H1 (cell line): ENCODE measurements around the gene FBXW8. TPM values are rescaled to one million over a fixed set of nuclear protein-coding genes. Genes with fewer than 3 reads are reported as not detected.

Experiments
- CTCF ChIA-PET: fragments of 300-600 bp; sonication (Branson Sonifier 250); formaldehyde crosslinking; loops from one replicate; lab custom pipeline; 2021; ENCODE audit not compliant: partially characterized antibody; lab: Charles Lee
- POLR2A ChIA-PET: fragments of 300-600 bp; sonication (Branson Sonifier 250); formaldehyde crosslinking; loops from one replicate; lab custom pipeline; 2021; ENCODE audit warnings: inconsistent platforms; ENCODE audit not compliant: partially characterized antibody; lab: Charles Lee
- DNase-seq, 2 experiments: peaks; one replicate each; pipeline versions ENCODE4 v3.0.0 to v3.0.0-alpha.2; 2010 to 2022; ENCODE audit warnings: low spot score in 2 of 2, low read depth in 1 of 2, mixed read lengths in 1 of 2
- FAIRE-seq: peaks from 2 replicates; lab custom pipeline; 2011; peaks lifted over from hg19 to GRCh38; lab: Jason Lieb, UNC
- H2AFZ ChIP-seq: 2 replicates; pipeline ENCODE4 v1.8.1; 2012; ENCODE audit warnings: low read length, inconsistent platforms
- H2AK5ac ChIP-seq: 2 replicates; pipeline ENCODE4 v1.6.1; 2013; ENCODE audit warnings: low read depth, low read length
- H2BK120ac ChIP-seq: replicated peaks from 2 replicates; pipeline ENCODE3; 2013; ENCODE audit warnings: low read depth, low read length, inconsistent platforms
- H2BK12ac ChIP-seq: 2 replicates; pipeline ENCODE4 v1.6.1; 2013; ENCODE audit warnings: low read depth, low read length
- H2BK15ac ChIP-seq: 2 replicates; pipeline ENCODE4 v1.6.1; 2013; ENCODE audit warnings: low read length
- H2BK20ac ChIP-seq: 2 replicates; pipeline ENCODE4 v1.6.1; 2013; ENCODE audit warnings: low read length
- H2BK5ac ChIP-seq: 2 replicates; pipeline ENCODE4 v1.6.1; 2013; ENCODE audit warnings: low read depth, low read length
- H3K14ac ChIP-seq: 2 replicates; pipeline ENCODE4 v1.6.1; 2013; ENCODE audit warnings: inconsistent platforms; ENCODE audit not compliant: insufficient read length
- H3K18ac ChIP-seq: 2 replicates; pipeline ENCODE4 v1.6.1; 2013; ENCODE audit warnings: low read length; ENCODE audit errors: extremely low read depth
- H3K23ac ChIP-seq: 2 replicates; pipeline ENCODE4 v1.6.1; 2013; ENCODE audit warnings: inconsistent platforms; ENCODE audit not compliant: insufficient read length
- H3K23me2 ChIP-seq: 2 replicates; pipeline ENCODE4 v1.6.1; 2013; ENCODE audit warnings: low read depth, low read length
- H3K27ac ChIP-seq: 2 replicates; pipeline ENCODE4 v1.6.1; 2011; ENCODE audit warnings: low read depth, low read length, inconsistent platforms
- H3K27me3 ChIP-seq, 4 experiments: replicated peaks in 1 of 4; 1 replicate in 1 of 4; 2 replicates in 3 of 4; pipeline versions ENCODE4 v1.6.1 to v1.8.1; 2011 to 2013; ENCODE audit warnings: low read length in 3 of 4, mild to moderate bottlenecking in 3 of 4, inconsistent platforms in 2 of 4, mixed read lengths in 2 of 4, moderate library complexity in 1 of 4; ENCODE audit not compliant: control insufficient read depth in 3 of 4, insufficient read depth in 3 of 4; ENCODE audit errors: extremely low read depth in 1 of 4
- H3K36me3 ChIP-seq, 4 experiments: 2 replicates each; pipeline versions ENCODE4 v1.6.1 to v1.8.1; 2011 to 2013; ENCODE audit warnings: mild to moderate bottlenecking in 4 of 4, low read length in 3 of 4, moderate library complexity in 2 of 4, control low read depth in 1 of 4, inconsistent platforms in 1 of 4; ENCODE audit not compliant: insufficient read depth in 4 of 4, control insufficient read depth in 2 of 4
- H3K4ac ChIP-seq: replicated peaks from 2 replicates; pipeline ENCODE3; 2013; ENCODE audit warnings: low read length, low read depth, mixed read lengths, inconsistent platforms; ENCODE audit not compliant: insufficient read length
- H3K4me1 ChIP-seq, 4 experiments: replicated peaks in 1 of 4; 1 replicate in 1 of 4; 2 replicates in 3 of 4; pipeline versions ENCODE4 v1.6.1 to v1.8.1; 2011 to 2013; ENCODE audit warnings: low read length in 3 of 4, inconsistent platforms in 2 of 4, mixed read lengths in 1 of 4; ENCODE audit not compliant: insufficient read depth in 4 of 4, control insufficient read depth in 3 of 4
- H3K4me2 ChIP-seq, 2 experiments: 2 replicates each; pipeline versions ENCODE4 v1.6.1 to v1.8.1; 2011 to 2013; ENCODE audit warnings: low read depth in 2 of 2, low read length in 2 of 2, control low read depth in 1 of 2, inconsistent platforms in 1 of 2, mild to moderate bottlenecking in 1 of 2; ENCODE audit not compliant: insufficient read depth in 1 of 2
- H3K4me3 ChIP-seq, 4 experiments: fragments of 200-600, 300-600 bp in 1 of 4; sonication (generic), shearing (Covaris generic), sonication (Bioruptor Twin) in 1 of 4; 2 replicates each; pipeline versions ENCODE4 v1.5.1 to v1.8.1; 2011 to 2016; ENCODE audit warnings: low read length in 4 of 4, low read depth in 3 of 4, control low read depth in 2 of 4, inconsistent platforms in 2 of 4, mild to moderate bottlenecking in 2 of 4, mixed read lengths in 1 of 4, moderate library complexity in 1 of 4; ENCODE audit not compliant: insufficient read depth in 2 of 4; ENCODE audit errors: extremely low read depth in 1 of 4
- H3K56ac ChIP-seq: replicated peaks from 2 replicates; pipeline ENCODE3; 2013; ENCODE audit warnings: low read depth, mild to moderate bottlenecking, mixed read lengths, low read length, inconsistent platforms; ENCODE audit not compliant: insufficient read length
- H3K79me1 ChIP-seq: 2 replicates; pipeline ENCODE4 v1.6.1; 2013; ENCODE audit warnings: low read depth, low read length, control low read depth
- H3K79me2 ChIP-seq, 2 experiments: 2 replicates each; pipeline versions ENCODE4 v1.6.1 to v1.8.1; 2012 to 2013; ENCODE audit warnings: low read length in 2 of 2, mild to moderate bottlenecking in 2 of 2, inconsistent platforms in 1 of 2; ENCODE audit not compliant: insufficient read depth in 2 of 2, control insufficient read depth in 1 of 2
- H3K9ac ChIP-seq, 4 experiments: replicated peaks in 1 of 4; 1 replicate in 1 of 4; 2 replicates in 3 of 4; pipeline versions ENCODE4 v1.6.1 to v1.8.1; 2011 to 2013; ENCODE audit warnings: low read depth in 3 of 4, low read length in 3 of 4, control low read depth in 2 of 4, mild to moderate bottlenecking in 2 of 4, moderate library complexity in 2 of 4, inconsistent platforms in 1 of 4; ENCODE audit errors: extremely low read depth in 1 of 4
- H3K9me3 ChIP-seq, 2 experiments: 2 replicates each; pipeline versions ENCODE4 v1.6.1 to v1.8.1; 2012 to 2013; ENCODE audit warnings: mild to moderate bottlenecking in 2 of 2, moderate library complexity in 2 of 2, control low read depth in 1 of 2, inconsistent platforms in 1 of 2, low read depth in 1 of 2, low read length in 1 of 2, mixed read lengths in 1 of 2; ENCODE audit not compliant: insufficient read depth in 2 of 2
- H4K20me1 ChIP-seq, 2 experiments: replicated peaks in 1 of 2; 2 replicates each; pipeline versions ENCODE3 to v1.8.1; 2011 to 2013; ENCODE audit warnings: inconsistent platforms in 2 of 2, low read length in 2 of 2, mild to moderate bottlenecking in 1 of 2; ENCODE audit not compliant: insufficient read depth in 2 of 2, control insufficient read depth in 1 of 2
- H4K5ac ChIP-seq: 2 replicates; pipeline ENCODE4 v1.6.1; 2013; ENCODE audit warnings: low read length, low read depth, mixed read lengths, inconsistent platforms; ENCODE audit not compliant: insufficient read length
- H4K8ac ChIP-seq: 2 replicates; pipeline ENCODE4 v1.8.0; 2013; ENCODE audit warnings: mild to moderate bottlenecking, moderate library complexity, low read length, inconsistent platforms; ENCODE audit not compliant: insufficient read depth; ENCODE audit errors: extremely low read depth
- H4K91ac ChIP-seq: replicated peaks from 2 replicates; pipeline ENCODE3; 2013; ENCODE audit warnings: low read length, mixed read lengths, inconsistent platforms; ENCODE audit not compliant: insufficient read length
- KDM5A ChIP-seq: fragments of 200-600 bp; IDR thresholded peaks from 2 replicates; pipeline ENCODE4 v1.7.1; 2012; ENCODE audit warnings: mild to moderate bottlenecking, low read length, inconsistent platforms, mixed read lengths
- WGBS, 2 experiments: shearing (Covaris generic) in 1 of 2; methylation state at CpG; one replicate each; pipeline versions ENCODE4 v1.1.6 to v1.1.7; 2013 to 2015; ENCODE audit warnings: low lambda C conversion rate in 2 of 2, mixed read lengths in 2 of 2, inconsistent platforms in 1 of 2, low coverage in 1 of 2, missing lambda C conversion rate in 1 of 2; ENCODE audit not compliant: insufficient replicate concordance in 2 of 2, insufficient coverage in 1 of 2, insufficient read length in 1 of 2; ENCODE audit errors: extremely low coverage in 1 of 2, missing lambda C conversion rate in 1 of 2; 5-methylcytosine and 5-hydroxymethylcytosine counted together
- polyA plus RNA-seq, 7 experiments: library from polyadenylated mRNA; depleted of rRNA in 3 of 7; stranded (reverse) in 5 of 7; unstranded in 2 of 7; fragments of >200 nt in 5 of 7; fragments of 200-250 nt in 2 of 7; gene quantifications; 1 replicate in 5 of 7; 2 replicates in 1 of 7; 4 replicates in 1 of 7; pipeline versions ENCODE4 v1.2.1 to v1.2.3, GENCODE V29; 2011 to 2013; ENCODE audit warnings: missing spikeins in 2 of 7, mixed read lengths in 2 of 7
- total RNA-seq: library from RNA; stranded (reverse); fragmentation: NEBNext Ultra II Directional; extraction: Animal tissue kit (Norgen Biotek cat#: 25700); gene quantifications from 2 replicates; pipeline ENCODE4 v1.2.1, GENCODE V29; 2021

FBXW8 gene
- total and polyA plus RNA-seq, 2 of the 8 experiments (the other 6 are each of a cell fraction or from before 2014, with no cell fraction given) = 15.8 to 16.0 TPM

GRCh38 chr12:116861320-116861719, 49.4 kb upstream of the FBXW8 start:
- H2AFZ ChIP-seq = no peak overlapping the region
- H2BK5ac ChIP-seq = no peak overlapping the region
- no peak overlapping the region for H2BK20ac ChIP-seq
- no peak overlapping the region for H3K4me2 ChIP-seq
- DNase-seq (no peak), FAIRE-seq (no peak)
- ChIA-PET CTCF (interaction anchor here (1.0 to 1.2 kb wide), 2 partner anchors 11 to 257 kb away, joined by 3 to 9 read pairs; no protein-coding TSS in a partner anchor), POLR2A (no interaction called here)
- no peak overlapping the region for H3K4ac ChIP-seq
- no peak overlapping the region for H2BK120ac ChIP-seq
- no peak overlapping the region for H3K14ac ChIP-seq
- no peak overlapping the region for H4K5ac ChIP-seq
- H4K91ac ChIP-seq = no peak overlapping the region
- H2BK12ac ChIP-seq = no peak overlapping the region
- no peaks in the 10 kb centered on the region for H3K27me3 ChIP-seq
- WGBS, 2 experiments = 79% methylated on average over 12 of the region's 12 CpGs; no CpG with 5 or more reads in 1 of the 2 experiments
- H2BK15ac ChIP-seq = no peak overlapping the region
- H3K4me1 ChIP-seq = no peaks in the 10 kb centered on the region; a peak in 1 of 7 replicates
- H3K36me3 ChIP-seq = no peaks in the 10 kb centered on the region
- H3K18ac ChIP-seq = no peak overlapping the region
- H4K20me1 ChIP-seq = no peaks in the 10 kb centered on the region
- H3K9me3 ChIP-seq = no peaks in the 10 kb centered on the region
- H3K56ac ChIP-seq = no peak overlapping the region
- no peak overlapping the region for H3K4me3 ChIP-seq
- H3K79me1 ChIP-seq = no peaks in the 10 kb centered on the region
- H3K23ac ChIP-seq = no peak overlapping the region
- H2AK5ac ChIP-seq = no peak overlapping the region
- no peak for TF ChIP-seq KDM5A
- H3K23me2 ChIP-seq = no peaks in the 10 kb centered on the region
- no peak overlapping the region for H3K9ac ChIP-seq
- H3K79me2 ChIP-seq = no peaks in the 10 kb centered on the region
- no peak overlapping the region for H3K27ac ChIP-seq
- H4K8ac ChIP-seq = no peak overlapping the region
